HCT116 (cell line): ENCODE results near the gene FAM227B. TPM values are rescaled to one million over a fixed set of nuclear protein-coding genes. Genes with fewer than 3 reads are reported as not detected.

Experiments used
- ATAC-seq: fragments of 200-7000 bp; cut with Tn5 transposase; 2 replicates; pipeline ENCODE4 v1.9.1; 2020; ENCODE audit warnings: mild to moderate bottlenecking, moderate library complexity
- BruUV-seq: library from RNA; stranded (reverse); fragments of 400-500 nt; replicated peaks from 2 replicates; lab custom pipeline; 2021; lab: Mats Ljungman, UMichigan
- CTCF ChIA-PET: fragments of 300-600 bp; sonication (Branson Sonifier 250); formaldehyde crosslinking; loops from one replicate; lab custom pipeline; 2021; ENCODE audit warnings: antibody characterized with exemption; lab: Charles Lee
- POLR2A ChIA-PET: fragments of 300-600, 350-600 bp; sonication (Branson Sonifier 250); formaldehyde crosslinking; loops from one replicate; lab custom pipeline; 2021; ENCODE audit warnings: antibody characterized with exemption; lab: Charles Lee
- RAD21 ChIA-PET, 2 experiments: fragments of 300-600 bp; sonication (Branson Sonifier 250); formaldehyde crosslinking; loops; one replicate each; lab custom pipeline; 2023; ENCODE audit warnings: low total read pairs in 2 of 2; ENCODE audit not compliant: uncharacterized antibody in 2 of 2, unreplicated experiment in 2 of 2, low non-redundant PET in 1 of 2; lab: Charles Lee
- DNase-seq: peaks from one replicate; pipeline ENCODE4 v3.0.0-alpha.2; 2010; ENCODE audit warnings: low read depth, low spot score
- H2AFZ ChIP-seq: fragments of 200-600 bp; shearing (Covaris generic), sonication (generic); 2 replicates; pipeline ENCODE4 v1.6.1; 2017; ENCODE audit warnings: low read depth, mixed run types, mixed read lengths, antibody characterized with exemption, low read length; ENCODE audit not compliant: poor library complexity, severe bottlenecking
- H3K27ac ChIP-seq: 2 replicates; pipeline ENCODE4 v1.5.1; 2012; ENCODE audit warnings: low read depth, low read length
- H3K27me3 ChIP-seq: fragments of 200-600 bp; sonication (generic); 2 replicates; pipeline ENCODE4 v1.6.1; 2016; ENCODE audit warnings: mixed run types, low read length, mixed read lengths; ENCODE audit not compliant: insufficient read depth
- H3K36me3 ChIP-seq, 2 experiments: fragments of 200-500 bp in 1 of 2; fragments of 200-600 bp in 1 of 2; sonication (Bioruptor generic) in 1 of 2; sonication (generic) in 1 of 2; 2 replicates each; pipeline versions ENCODE4 v1.5.1 to v1.6.1; 2014 to 2016; ENCODE audit warnings: low read length in 2 of 2, inconsistent platforms in 1 of 2, mixed read lengths in 1 of 2, mixed run types in 1 of 2; ENCODE audit not compliant: insufficient read depth in 2 of 2, control insufficient read depth in 1 of 2
- H3K4me1 ChIP-seq, 2 experiments: fragments of 200-600 bp in 1 of 2; sonication (generic) in 1 of 2; 2 replicates each; pipeline versions ENCODE4 v1.5.1 to v1.6.1; 2012 to 2017; ENCODE audit warnings: low read length in 2 of 2, inconsistent platforms in 1 of 2, mild to moderate bottlenecking in 1 of 2, mixed read lengths in 1 of 2, mixed run types in 1 of 2, moderate library complexity in 1 of 2; ENCODE audit not compliant: insufficient read depth in 2 of 2, control insufficient read depth in 1 of 2
- H3K4me2 ChIP-seq: fragments of 200-600 bp; sonication (generic); 2 replicates; pipeline ENCODE4 v1.6.1; 2017; ENCODE audit warnings: mixed run types, low read length, mixed read lengths
- H3K4me3 ChIP-seq, 2 experiments: fragments of 200-600 bp in 1 of 2; sonication (generic) in 1 of 2; replicated peaks in 1 of 2; 2 replicates each; pipeline ENCODE4 v1.5.1; 2011 to 2016; ENCODE audit warnings: low read length in 2 of 2, control low read depth in 1 of 2, low read depth in 1 of 2, mild to moderate bottlenecking in 1 of 2, mixed read lengths in 1 of 2, mixed run types in 1 of 2
- H3K79me2 ChIP-seq: fragments of 200-600 bp; sonication (generic); 2 replicates; pipeline ENCODE4 v1.6.1; 2017; ENCODE audit warnings: mild to moderate bottlenecking, mixed run types, low read length, moderate library complexity, mixed read lengths; ENCODE audit not compliant: insufficient read depth
- H3K9ac ChIP-seq: fragments of 200-600 bp; sonication (generic); 2 replicates; pipeline ENCODE4 v1.6.1; 2016; ENCODE audit warnings: low read length, mixed read lengths
- H3K9me2 ChIP-seq: fragments of 200-600 bp; sonication (generic), shearing (Covaris generic); 2 replicates; pipeline ENCODE4 v1.6.1; 2017; ENCODE audit warnings: mixed run types, mild to moderate bottlenecking, moderate library complexity; ENCODE audit not compliant: insufficient read depth
- H3K9me3 ChIP-seq, 2 experiments: fragments of 200-500 bp in 1 of 2; fragments of 200-600 bp in 1 of 2; sonication (Bioruptor generic) in 1 of 2; sonication (generic) in 1 of 2; 2 replicates each; pipeline ENCODE4 v1.6.1; 2014 to 2017; ENCODE audit warnings: low read length in 2 of 2, mixed read lengths in 2 of 2, inconsistent platforms in 1 of 2, low read depth in 1 of 2, mild to moderate bottlenecking in 1 of 2, mixed run types in 1 of 2, moderate library complexity in 1 of 2; ENCODE audit not compliant: control insufficient read depth in 1 of 2, insufficient read depth in 1 of 2
- H4K20me1 ChIP-seq: fragments of 200-600 bp; sonication (generic), shearing (Covaris generic); 2 replicates; pipeline ENCODE4 v1.6.1; 2017; ENCODE audit warnings: mixed run types, mild to moderate bottlenecking, moderate library complexity; ENCODE audit not compliant: insufficient read depth
- CEBPB ChIP-seq: IDR thresholded peaks from 2 replicates; pipeline ENCODE4 v1.6.1; 2012; ENCODE audit warnings: low read depth
- EGR1 ChIP-seq: IDR thresholded peaks from 2 replicates; pipeline ENCODE4 v1.6.1; 2012; ENCODE audit warnings: low read depth
- ELF1 ChIP-seq: IDR thresholded peaks from 2 replicates; pipeline ENCODE4 v1.6.1; 2012; ENCODE audit warnings: low read depth, borderline replicate concordance
- EZH2 ChIP-seq: fragments of 200-600 bp; sonication (generic); IDR thresholded peaks from 2 replicates; pipeline ENCODE4 v1.6.1; 2017; ENCODE audit warnings: antibody characterized with exemption, mixed run types
- JUND ChIP-seq: IDR thresholded peaks from 2 replicates; pipeline ENCODE4 v1.6.1; 2012
- POLR2A ChIP-seq: IDR thresholded peaks from 2 replicates; pipeline ENCODE4 v1.7.0; 2011; ENCODE audit warnings: borderline replicate concordance; ENCODE audit not compliant: insufficient read depth, insufficient read length; ENCODE audit errors: extremely low read depth
- POLR2AphosphoS5 ChIP-seq: IDR thresholded peaks from 2 replicates; pipeline ENCODE4 v1.6.1; 2011; ENCODE audit warnings: mild to moderate bottlenecking, low read depth, low read length, moderate library complexity
- RAD21 ChIP-seq: IDR thresholded peaks from 2 replicates; pipeline ENCODE4 v1.6.1; 2012; ENCODE audit warnings: low read depth, mild to moderate bottlenecking
- SIN3A ChIP-seq: IDR thresholded peaks from 2 replicates; pipeline ENCODE4 v1.6.1; 2012; ENCODE audit warnings: low read depth
- SRF ChIP-seq: IDR thresholded peaks from 2 replicates; pipeline ENCODE4 v1.6.1; 2012; ENCODE audit warnings: low read depth
- intact Hi-C: fragments of 100-400 bp; cut with micrococcal nuclease; formaldehyde crosslinking; loops from 2 replicates; pipeline ENCODE4 v1.10.0; 2022
- total RNA-seq: library from RNA; stranded (reverse); gene quantifications from one replicate; pipeline ENCODE4 v1.2.1, GENCODE V29; 2021; ENCODE audit not compliant: unreplicated experiment
- TF ChIP-seq, protein P1 (sequence below): IDR thresholded peaks from 2 replicates; pipeline ENCODE4 v1.6.1; 2012

The FAM227B gene
- total RNA-seq, 1 experiment from 2014 or later: 6.9 TPM

- POLR2A ChIA-PET: no interaction called here
- Histone ChIP-seq H3K9me3 (no peaks in the 10 kb centered on the region), H3K9ac (no peak overlapping the region), H3K9me2 (no peaks in the 10 kb centered on the region), H2AFZ (no peak overlapping the region), H3K4me3 (no peak overlapping the region), H3K27me3 (no peaks in the 10 kb centered on the region), H3K27ac (no peak overlapping the region), H4K20me1 (no peaks in the 10 kb centered on the region), H3K36me3 (no peaks in the 10 kb centered on the region; a peak in 1 of 4 replicates), H3K79me2 (no peaks in the 10 kb centered on the region), H3K4me2 (no peak overlapping the region), H3K4me1 (no peaks in the 10 kb centered on the region)
- TF ChIP-seq EGR1: no peak
- CTCF ChIA-PET: no interaction called here
- BruUV-seq: no TSS peak
- ATAC-seq (no peak), DNase-seq (no peak)
- RAD21 ChIA-PET: no interaction called here
- intact Hi-C loops: no loop called here
Observed at GRCh38 chr15:49308686-49309085, 311.9 kb downstream of the FAM227B start.

- H3K27me3 ChIP-seq: no peaks in the 10 kb centered on the region
- ChIA-PET RAD21 (no interaction called here), CTCF (no interaction called here), POLR2A (no interaction called here)
- no peak overlapping the region for H3K4me2 ChIP-seq
- H3K27ac ChIP-seq: no peak overlapping the region
- no peaks in the 10 kb centered on the region for H3K4me1 ChIP-seq
- no peak overlapping the region for H3K9ac ChIP-seq
- no peak for ATAC-seq
- TF ChIP-seq POLR2AphosphoS5: no peak
- TF ChIP-seq CEBPB: no peak
- TF ChIP-seq EZH2: no peak
- no peak for TF ChIP-seq ELF1
- no peak for TF ChIP-seq RAD21
- TF ChIP-seq JUND: no peak
- no peak for TF ChIP-seq EGR1
- TF ChIP-seq SRF: no peak
- TF ChIP-seq POLR2A: no peak
- TF ChIP-seq, protein P1, sequence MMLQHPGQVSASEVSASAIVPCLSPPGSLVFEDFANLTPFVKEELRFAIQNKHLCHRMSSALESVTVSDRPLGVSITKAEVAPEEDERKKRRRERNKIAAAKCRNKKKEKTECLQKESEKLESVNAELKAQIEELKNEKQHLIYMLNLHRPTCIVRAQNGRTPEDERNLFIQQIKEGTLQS: no peak
- no peak for TF ChIP-seq SIN3A
- no peak for DNase-seq
- no peaks in the 10 kb centered on the region for H3K9me2 ChIP-seq
- intact Hi-C loops: no loop called here
- H3K9me3 ChIP-seq: no peaks in the 10 kb centered on the region
- no TSS peak for BruUV-seq
- no peaks in the 10 kb centered on the region for H4K20me1 ChIP-seq
- H3K79me2 ChIP-seq: no peaks in the 10 kb centered on the region
- no peaks in the 10 kb centered on the region; a peak in 1 of 4 replicates for H3K36me3 ChIP-seq
- no peak overlapping the region for H2AFZ ChIP-seq
- H3K4me3 ChIP-seq: no peak overlapping the region
Observed at GRCh38 chr15:49306551-49306950, 314.1 kb downstream of the FAM227B start.
